Measurements from ENCODE around the gene CHAF1A.

CHAF1A gene

GRCh38 chr19:4358709-4359626 lies 43.5 kb upstream of the CHAF1A start:
- TF ChIP-seq CTCF (conservative IDR thresholded peaks at IDR 0.05; ENCODE audit: low read depth, low read length) = no peak
- no peak for DNase-seq (ENCODE audit: low read depth)
- no peak overlapping the region for H3K4me3 ChIP-seq (ENCODE audit: low read length)

GRCh38 chr19:4359627-4360000 lies 42.8 kb upstream of the CHAF1A start:
- no peak for TF ChIP-seq CTCF (conservative IDR thresholded peaks at IDR 0.05; ENCODE audit: low read depth, low read length)
- DNase-seq (ENCODE audit: low read depth) = no peak
- H3K4me3 ChIP-seq (ENCODE audit: low read length) = no peak overlapping the region

GRCh38 chr19:4360081-4360569 lies 42.3 kb upstream of the CHAF1A start:
- no peak for DNase-seq (ENCODE audit: low read depth)
- TF ChIP-seq CTCF (conservative IDR thresholded peaks at IDR 0.05; ENCODE audit: low read depth, low read length) = no peak
- H3K4me3 ChIP-seq (ENCODE audit: low read length) = no peak overlapping the region

GRCh38 chr19:4360641-4361151 lies 41.7 kb upstream of the CHAF1A start:
- no peak for DNase-seq (ENCODE audit: low read depth)
- TF ChIP-seq CTCF (conservative IDR thresholded peaks at IDR 0.05; ENCODE audit: low read depth, low read length) = no peak
- H3K4me3 ChIP-seq (ENCODE audit: low read length) = no peak overlapping the region

GRCh38 chr19:4361152-4362046 lies 41.0 kb upstream of the CHAF1A start:
- no peak overlapping the region for H3K4me3 ChIP-seq (ENCODE audit: low read length)
- DNase-seq (ENCODE audit: low read depth) = no peak
- TF ChIP-seq CTCF (conservative IDR thresholded peaks at IDR 0.05; ENCODE audit: low read depth, low read length) = no peak

- no peak overlapping the region for H3K4me3 ChIP-seq (ENCODE audit: low read length)
- no peak for DNase-seq (ENCODE audit: low read depth)
- TF ChIP-seq CTCF (conservative IDR thresholded peaks at IDR 0.05; ENCODE audit: low read depth, low read length) = no peak
Observed at GRCh38 chr19:4362101-4362828, 40.2 kb upstream of the CHAF1A start.

Measured in retinal pigment epithelial cell (primary cell).